Natural killer cell (primary cell): ENCODE results near the gene KCNH3. TPM values are rescaled to one million over a fixed set of nuclear protein-coding genes. Genes with fewer than 3 reads are reported as not detected.

Source experiments
- ATAC-seq, 3 donors: fragments of 150-1000 bp in 2 of 3; fragments of 200-7000 bp in 1 of 3; cut with Tn5 transposase; 1 replicate in 1 of 3; 2 replicates in 2 of 3; pipeline ENCODE4 v1.10.0; 2021; ENCODE audit warnings: mild to moderate bottlenecking in 2 of 3, moderate library complexity in 2 of 3
- DNase-seq, 2 donors: peaks; one replicate each; pipeline versions ENCODE4 v3.0.0 to v3.0.0-alpha.2; 2013 to 2021; ENCODE audit warnings: mixed read lengths in 1 of 2
- H3K27ac ChIP-seq: one replicate; pipeline ENCODE4 v1.5.1; 2013; ENCODE audit warnings: mild to moderate bottlenecking, low read length
- H3K27me3 ChIP-seq: one replicate; pipeline ENCODE4 v1.6.1; 2013; ENCODE audit warnings: low read length; ENCODE audit not compliant: control insufficient read depth, insufficient read depth
- H3K36me3 ChIP-seq: one replicate; pipeline ENCODE4 v1.6.1; 2013; ENCODE audit warnings: low read length; ENCODE audit not compliant: control insufficient read depth, insufficient read depth
- H3K4me1 ChIP-seq: one replicate; pipeline ENCODE4 v1.6.1; 2013; ENCODE audit warnings: low read length; ENCODE audit not compliant: control insufficient read depth, insufficient read depth
- H3K4me3 ChIP-seq: one replicate; pipeline ENCODE4 v1.5.1; 2013; ENCODE audit warnings: low read length
- H3K9me3 ChIP-seq: one replicate; pipeline ENCODE4 v1.6.1; 2013; ENCODE audit warnings: low read length; ENCODE audit not compliant: control insufficient read depth, insufficient read depth
- H3K27ac Mint-ChIP-seq, 2 donors: one replicate each; pipeline ENCODE4 v1.8.0; 2022; ENCODE audit warnings: mild to moderate bottlenecking in 2 of 2, mixed read lengths in 2 of 2, moderate library complexity in 1 of 2
- H3K27me3 Mint-ChIP-seq, 2 donors: one replicate each; pipeline ENCODE4 v1.8.0; 2022; ENCODE audit warnings: low read depth in 2 of 2, mixed read lengths in 2 of 2
- H3K36me3 Mint-ChIP-seq: one replicate; pipeline ENCODE4 v1.8.0; 2022; ENCODE audit warnings: mixed read lengths
- H3K4me1 Mint-ChIP-seq, 2 donors: one replicate each; pipeline ENCODE4 v1.8.0; 2022; ENCODE audit warnings: mixed read lengths in 2 of 2
- H3K4me3 Mint-ChIP-seq: one replicate; pipeline ENCODE4 v1.8.0; 2022; ENCODE audit warnings: mild to moderate bottlenecking, moderate library complexity, mixed read lengths
- H3K9me3 Mint-ChIP-seq, 2 donors: one replicate each; pipeline ENCODE4 v1.8.0; 2022; ENCODE audit warnings: mixed read lengths in 2 of 2
- CTCF ChIP-seq: fragments of 200-600 bp; IDR thresholded peaks from one replicate; pipeline ENCODE4 v1.8.0; 2022; ENCODE audit warnings: antibody characterized with exemption
- WGBS: methylation state at CpG from one replicate; pipeline ENCODE4 v1.1.7; 2013; ENCODE audit warnings: missing lambda C conversion rate; ENCODE audit not compliant: insufficient coverage; 5-methylcytosine and 5-hydroxymethylcytosine counted together
- intact Hi-C: fragments of 100-400 bp; cut with micrococcal nuclease; formaldehyde crosslinking; loops from one replicate; pipeline ENCODE4 v1.14.2; 2022
- total RNA-seq, 4 donors: library from RNA; stranded (reverse); fragments of 120-200 nt in 1 of 4; gene quantifications; one replicate each; pipeline versions ENCODE4 v1.2.3 to v1.2.4, GENCODE V29; 2013 to 2022

The KCNH3 gene
- total RNA-seq, 3 donors from 2014 or later (not counting 1 experiment from before 2014, with no cell fraction given), result 1.2 to 1.7 (median 1.6) TPM

GRCh38 chr12:49552014-49552413, 13.2 kb downstream of the KCNH3 start:
- DNase-seq, result no peak
- Histone ChIP-seq H3K27ac (no peak overlapping the region), H3K9me3 (no peaks in the 10 kb centered on the region), H3K4me1 (peaks cover 13% of the 10 kb centered on the region), H3K27me3 (peaks cover 5% of the 10 kb centered on the region), H3K36me3 (peaks cover 10% of the 10 kb centered on the region), H3K4me3 (no peak overlapping the region)
- H3K27me3 Mint-ChIP-seq, result peaks cover 0 to 17% of the 10 kb centered on the region in 2 donors
- no peak overlapping the region for H3K4me3 Mint-ChIP-seq
- intact Hi-C loops, result no loop called here
- no peaks in the 10 kb centered on the region for H3K36me3 Mint-ChIP-seq
- no peak overlapping the region for H3K27ac Mint-ChIP-seq
- ATAC-seq, result no peak
- H3K9me3 Mint-ChIP-seq, result no peaks in the 10 kb centered on the region
- 81% methylated on average over 7 of the region's 7 CpGs for WGBS
- peaks cover 0 to 11% of the 10 kb centered on the region in 2 donors for H3K4me1 Mint-ChIP-seq
- no peak for TF ChIP-seq CTCF

- no peak for ATAC-seq
- peaks cover 13% of the 10 kb centered on the region for H3K4me1 ChIP-seq
- H3K27me3 ChIP-seq, result peaks cover 5% of the 10 kb centered on the region
- TF ChIP-seq CTCF, result no peak
- no peaks in the 10 kb centered on the region for H3K36me3 Mint-ChIP-seq
- peaks cover 0 to 11% of the 10 kb centered on the region in 2 donors for H3K4me1 Mint-ChIP-seq
- no peak overlapping the region for H3K27ac ChIP-seq
- no peak for DNase-seq
- WGBS, result 46% methylated on average over 9 of the region's 9 CpGs
- no peaks in the 10 kb centered on the region for H3K9me3 ChIP-seq
- H3K9me3 Mint-ChIP-seq, result no peaks in the 10 kb centered on the region
- H3K36me3 ChIP-seq, result peaks cover 13% of the 10 kb centered on the region
- H3K27me3 Mint-ChIP-seq, result peaks cover 0 to 15% of the 10 kb centered on the region in 2 donors
- H3K27ac Mint-ChIP-seq, result no peak overlapping the region
- H3K4me3 ChIP-seq, result no peak overlapping the region
- H3K4me3 Mint-ChIP-seq, result no peak overlapping the region
- intact Hi-C loops, result no loop called here
Measured at GRCh38 chr12:49552425-49552824, 13.6 kb downstream of the KCNH3 start.

DNA sequence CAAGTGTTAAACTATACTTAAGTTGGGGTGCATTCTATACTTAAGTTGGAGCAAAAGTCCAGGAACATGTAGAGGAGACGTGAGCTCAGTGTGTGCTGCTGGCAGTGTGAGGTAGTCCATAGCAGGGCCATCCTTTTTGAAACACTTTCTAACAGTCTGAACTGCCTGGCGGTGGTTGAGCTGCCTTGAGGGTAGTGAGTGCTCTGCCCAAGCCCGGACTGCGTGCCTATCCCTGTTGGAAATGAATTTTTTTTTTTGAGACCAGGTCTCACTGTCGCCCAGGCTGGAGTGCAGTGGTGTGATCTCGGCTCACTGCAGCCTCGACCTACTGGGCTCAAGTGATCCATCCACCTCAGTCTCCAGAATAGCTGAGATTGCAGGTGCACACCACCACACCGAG, 14.1 kb downstream of the KCNH3 start:
- H3K4me3 Mint-ChIP-seq, result no peak overlapping the region
- no peak overlapping the region for H3K27ac ChIP-seq
- DNase-seq, result no peak
- peaks cover 5% of the 10 kb centered on the region for H3K27me3 ChIP-seq
- H3K36me3 Mint-ChIP-seq, result no peaks in the 10 kb centered on the region
- peaks cover 0 to 11% of the 10 kb centered on the region in 2 donors for H3K4me1 Mint-ChIP-seq
- no peak overlapping the region for H3K4me3 ChIP-seq
- H3K9me3 Mint-ChIP-seq, result no peaks in the 10 kb centered on the region
- peaks cover 18% of the 10 kb centered on the region for H3K36me3 ChIP-seq
- WGBS, result 94% methylated on average over 8 of the region's 8 CpGs
- H3K27ac Mint-ChIP-seq, result no peak overlapping the region
- intact Hi-C loops, result no loop called here
- H3K9me3 ChIP-seq, result no peaks in the 10 kb centered on the region
- ATAC-seq, result no peak
- peaks cover 13% of the 10 kb centered on the region for H3K4me1 ChIP-seq
- TF ChIP-seq CTCF, result no peak
- H3K27me3 Mint-ChIP-seq, result peaks cover 0 to 14% of the 10 kb centered on the region in 2 donors

DNA sequence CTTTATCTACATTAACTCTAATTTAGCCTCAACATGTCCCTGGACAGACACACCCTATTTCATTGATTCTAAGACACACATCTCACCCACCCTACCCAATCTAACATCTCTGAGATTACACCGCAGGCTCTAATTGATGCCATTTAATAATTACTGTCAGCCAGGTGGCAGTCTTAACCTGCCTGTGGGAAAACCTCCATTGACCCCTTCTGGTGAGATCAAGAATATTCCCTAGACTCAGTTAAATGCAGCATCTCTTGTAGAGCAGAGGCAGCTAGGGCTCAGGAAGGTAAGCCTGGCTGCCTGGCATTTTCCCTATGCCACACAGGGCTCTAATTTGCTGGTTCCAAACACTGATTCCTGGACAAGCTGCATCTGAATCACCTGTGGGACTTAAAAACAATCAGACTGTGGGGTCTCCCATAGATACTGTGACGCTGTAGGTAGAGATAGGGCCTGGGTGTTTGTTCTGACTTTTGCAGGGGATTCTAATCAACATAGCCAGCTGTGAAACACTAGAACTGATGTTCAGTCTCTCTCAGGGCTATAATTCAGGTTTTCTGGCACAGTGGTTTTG, 14.8 kb downstream of the KCNH3 start:
- TF ChIP-seq CTCF, result no peak
- H3K27ac Mint-ChIP-seq, result no peak overlapping the region
- peaks cover 0 to 10% of the 10 kb centered on the region in 2 donors for H3K27me3 Mint-ChIP-seq
- ATAC-seq (peak in 2 of 3 donors; percentile 33 to 44), DNase-seq (peak in 1 of 2 donors; percentile 72)
- H3K4me1 Mint-ChIP-seq, result peaks cover 0 to 4% of the 10 kb centered on the region in 2 donors
- H3K4me1 ChIP-seq, result peaks cover 9% of the 10 kb centered on the region
- H3K36me3 Mint-ChIP-seq, result no peaks in the 10 kb centered on the region
- WGBS, result 59% methylated on average over 2 of the region's 2 CpGs
- peaks cover 3% of the 10 kb centered on the region for H3K27me3 ChIP-seq
- no peaks in the 10 kb centered on the region for H3K9me3 Mint-ChIP-seq
- no peak overlapping the region for H3K4me3 ChIP-seq
- intact Hi-C loops, result no loop called here
- H3K27ac ChIP-seq, result no peak overlapping the region
- no peaks in the 10 kb centered on the region for H3K9me3 ChIP-seq
- H3K4me3 Mint-ChIP-seq, result no peak overlapping the region
- peaks cover 24% of the 10 kb centered on the region for H3K36me3 ChIP-seq
